H9 (cell line): ENCODE measurements around the gene CREB5. TPM values are rescaled to one million over a fixed set of nuclear protein-coding genes. Genes with fewer than 3 reads are reported as not detected.
A peak's percentile ranks its signal among the peaks of the same experiment; 100 is the strongest.

Experiments used
- DNase-seq: peaks from one replicate; pipeline ENCODE4 v3.0.0-alpha.2; 2017
- H2AFZ ChIP-seq: one replicate; pipeline ENCODE4 v1.6.1; 2013; ENCODE audit warnings: mild to moderate bottlenecking, low read length, control low read depth, moderate library complexity
- H2AK5ac ChIP-seq: 2 replicates; pipeline ENCODE4 v1.6.1; 2013; ENCODE audit warnings: low read length, control low read depth, mixed read lengths; ENCODE audit not compliant: insufficient read length
- H2BK120ac ChIP-seq: one replicate; pipeline ENCODE4 v1.6.1; 2013; ENCODE audit warnings: low read depth, mild to moderate bottlenecking, low read length, control low read depth, inconsistent platforms; ENCODE audit not compliant: poor library complexity, severe bottlenecking
- H2BK12ac ChIP-seq: 2 replicates; pipeline ENCODE4 v1.6.1; 2013; ENCODE audit warnings: low read length, control low read depth, mixed read lengths, low read depth; ENCODE audit not compliant: insufficient read length
- H2BK15ac ChIP-seq: 2 replicates; pipeline ENCODE4 v1.6.1; 2013; ENCODE audit warnings: low read depth, low read length, control low read depth
- H2BK20ac ChIP-seq: one replicate; pipeline ENCODE4 v1.6.1; 2013; ENCODE audit warnings: low read depth, mild to moderate bottlenecking, low read length, control low read depth, inconsistent platforms; ENCODE audit not compliant: poor library complexity, severe bottlenecking
- H2BK5ac ChIP-seq: 2 replicates; pipeline ENCODE4 v1.6.1; 2013; ENCODE audit warnings: low read length, control low read depth, mixed read lengths; ENCODE audit not compliant: insufficient read length
- H3K14ac ChIP-seq: 2 replicates; pipeline ENCODE4 v1.6.1; 2013; ENCODE audit warnings: low read length, control low read depth; ENCODE audit not compliant: insufficient read depth
- H3K18ac ChIP-seq: 2 replicates; pipeline ENCODE4 v1.6.1; 2013; ENCODE audit warnings: low read depth, mild to moderate bottlenecking, mixed read lengths, low read length, control low read depth; ENCODE audit not compliant: insufficient read length
- H3K23ac ChIP-seq: 2 replicates; pipeline ENCODE4 v1.6.1; 2013; ENCODE audit warnings: low read length, control low read depth, mixed read lengths, low read depth; ENCODE audit not compliant: insufficient read length
- H3K23me2 ChIP-seq: 2 replicates; pipeline ENCODE4 v1.6.1; 2013; ENCODE audit warnings: low read depth, mild to moderate bottlenecking, mixed read lengths, low read length, control low read depth; ENCODE audit not compliant: insufficient read length, poor library complexity, severe bottlenecking
- H3K27ac ChIP-seq: 2 replicates; pipeline ENCODE4 v1.5.1; 2013; ENCODE audit warnings: low read length, control low read depth, mixed read lengths, low read depth; ENCODE audit not compliant: insufficient read length
- H3K27me3 ChIP-seq: 2 replicates; pipeline ENCODE4 v1.6.1; 2013; ENCODE audit warnings: low read length, control low read depth, inconsistent platforms; ENCODE audit not compliant: insufficient read depth
- H3K4ac ChIP-seq: 2 replicates; pipeline ENCODE4 v1.6.1; 2013; ENCODE audit warnings: low read depth, mild to moderate bottlenecking, control low read depth, inconsistent platforms, low read length, moderate library complexity
- H3K4me1 ChIP-seq: 2 replicates; pipeline ENCODE4 v1.6.1; 2013; ENCODE audit warnings: low read length, control low read depth, inconsistent platforms; ENCODE audit not compliant: insufficient read depth
- H3K4me2 ChIP-seq: 2 replicates; pipeline ENCODE4 v1.6.1; 2013; ENCODE audit warnings: low read length, control low read depth, mixed read lengths; ENCODE audit not compliant: insufficient read length, insufficient read depth
- H3K56ac ChIP-seq: 2 replicates; pipeline ENCODE4 v1.6.1; 2013; ENCODE audit warnings: low read depth, mild to moderate bottlenecking, mixed read lengths, low read length, control low read depth; ENCODE audit not compliant: insufficient read length
- H3K79me1 ChIP-seq: 2 replicates; pipeline ENCODE4 v1.6.1; 2013; ENCODE audit warnings: low read depth, mild to moderate bottlenecking, moderate library complexity, low read length, control low read depth, inconsistent platforms; ENCODE audit not compliant: insufficient read depth, poor library complexity, severe bottlenecking
- H3K79me2 ChIP-seq: 2 replicates; pipeline ENCODE4 v1.6.1; 2013; ENCODE audit warnings: low read length, control low read depth, inconsistent platforms; ENCODE audit not compliant: insufficient read depth
- H3K9ac ChIP-seq: 2 replicates; pipeline ENCODE4 v1.6.1; 2013; ENCODE audit warnings: low read length, control low read depth, mixed read lengths; ENCODE audit not compliant: insufficient read length; ENCODE audit errors: extremely low read depth
- H3K9me3 ChIP-seq: one replicate; pipeline ENCODE4 v1.6.1; 2013; ENCODE audit warnings: low read depth, low read length, inconsistent platforms; ENCODE audit not compliant: control insufficient read depth
- H3T11ph ChIP-seq: one replicate; pipeline ENCODE4 v1.6.1; 2013; ENCODE audit warnings: mild to moderate bottlenecking, low read length, control low read depth, inconsistent platforms
- H4K20me1 ChIP-seq: one replicate; pipeline ENCODE4 v1.6.1; 2013; ENCODE audit not compliant: control insufficient read depth, insufficient read length, insufficient read depth
- H4K5ac ChIP-seq: 2 replicates; pipeline ENCODE4 v1.6.1; 2013; ENCODE audit warnings: low read depth, mild to moderate bottlenecking, mixed read lengths, low read length, control low read depth; ENCODE audit not compliant: insufficient read length
- H4K8ac ChIP-seq: replicated peaks from 2 replicates; pipeline ENCODE4 v1.6.1; 2013; ENCODE audit warnings: low read length, control low read depth, mixed read lengths, low read depth; ENCODE audit not compliant: insufficient read length
- H4K91ac ChIP-seq: 2 replicates; pipeline ENCODE4 v1.6.1; 2013; ENCODE audit warnings: low read depth, mild to moderate bottlenecking, moderate library complexity, mixed read lengths, low read length, control low read depth; ENCODE audit not compliant: insufficient read length
- H3K27ac Mint-ChIP-seq, 3 experiments: 2 replicates in 2 of 3; 3 replicates in 1 of 3; pipeline ENCODE4 v1.8.0; 2020 to 2021; ENCODE audit warnings: mixed read lengths in 3 of 3, mild to moderate bottlenecking in 1 of 3, moderate library complexity in 1 of 3
- H3K27me3 Mint-ChIP-seq: 2 replicates; pipeline ENCODE4 v1.8.0; 2021; ENCODE audit warnings: low read depth, mild to moderate bottlenecking, moderate library complexity, mixed read lengths
- H3K36me3 Mint-ChIP-seq, 3 experiments: 2 replicates in 2 of 3; 3 replicates in 1 of 3; pipeline ENCODE4 v1.8.0; 2020 to 2021; ENCODE audit warnings: low read depth in 3 of 3, mixed read lengths in 3 of 3; ENCODE audit not compliant: insufficient read depth in 1 of 3
- H3K4me1 Mint-ChIP-seq, 2 experiments: 2 replicates each; pipeline ENCODE4 v1.8.0; 2020; ENCODE audit warnings: mixed read lengths in 2 of 2
- H3K4me3 Mint-ChIP-seq, 2 experiments: 2 replicates in 1 of 2; 3 replicates in 1 of 2; pipeline ENCODE4 v1.8.0; 2020 to 2021; ENCODE audit warnings: mild to moderate bottlenecking in 2 of 2, mixed read lengths in 2 of 2, moderate library complexity in 1 of 2
- H3K9me3 Mint-ChIP-seq, 2 experiments: 2 replicates in 1 of 2; 3 replicates in 1 of 2; pipeline ENCODE4 v1.8.0; 2020; ENCODE audit warnings: mild to moderate bottlenecking in 2 of 2, mixed read lengths in 2 of 2, moderate library complexity in 1 of 2
- CTCF ChIP-seq: fragments of 200-600 bp; sonication (generic); conservative IDR thresholded peaks from 3 replicates; pipeline ENCODE4 v1.8.0; 2021; ENCODE audit warnings: antibody characterized with exemption, mild to moderate bottlenecking
- WGBS: extraction: QIAGEN DNeasy Blood & Tissue Kit; methylation state at CpG from one replicate; pipeline ENCODE4 v1.1.7; 2013; ENCODE audit warnings: missing lambda C conversion rate, low lambda C conversion rate, mixed read lengths; ENCODE audit not compliant: insufficient read length; ENCODE audit errors: extremely low coverage; 5-methylcytosine and 5-hydroxymethylcytosine counted together
- total RNA-seq: library from RNA; stranded (reverse); gene quantifications from 2 replicates; pipeline ENCODE4 v1.2.1, GENCODE V29; 2021

CREB5 gene
- total RNA-seq, 1 experiment from 2014 or later = 4.0 TPM

GRCh38 chr7:28483908-28484605, 71.7 kb downstream of the CREB5 start:
- Histone ChIP-seq H3K18ac (no peak overlapping the region), H3K9ac (no peak overlapping the region), H4K91ac (no peak overlapping the region), H3K27me3 (no peaks in the 10 kb centered on the region), H3K79me1 (no peaks in the 10 kb centered on the region), H3K23ac (no peak overlapping the region), H3K4me2 (no peak overlapping the region), H2BK20ac (no peak overlapping the region), H3K9me3 (no peaks in the 10 kb centered on the region), H2AK5ac (no peak overlapping the region), H3K27ac (no peak overlapping the region), H4K20me1 (no peaks in the 10 kb centered on the region), H2BK12ac (no peak overlapping the region), H3K56ac (no peak overlapping the region), H3K14ac (no peak overlapping the region), H2BK5ac (no peak overlapping the region), H3T11ph (no peak overlapping the region), H3K4me1 (peaks cover 27% of the 10 kb centered on the region; the same call in 1 of the 2 replicates), H2BK120ac (no peak overlapping the region), H4K5ac (no peak overlapping the region), H3K23me2 (no peaks in the 10 kb centered on the region), H3K4ac (no peak overlapping the region), H2BK15ac (no peak overlapping the region), H3K79me2 (no peaks in the 10 kb centered on the region), H2AFZ (no peak overlapping the region), H4K8ac (no peak overlapping the region)
- Mint-ChIP-seq H3K27me3 (no peaks in the 10 kb centered on the region), H3K4me3 (no peak overlapping the region), H3K9me3 (peaks cover 0 to 2% of the 10 kb centered on the region in 2 experiments; a peak in 1 of 5 replicates), H3K36me3 (0 out of 7 replicates have a peak, but pooled peaks cover 0 to 1% (median 0%) of the 10 kb centered on the region in 3 experiments), H3K4me1 (peaks cover 64 to 72% of the 10 kb centered on the region in 2 experiments), H3K27ac (peak overlapping the region in 1 of 3 experiments; percentile 60; a peak in 1 of 7 replicates)
- no peak for DNase-seq
- TF ChIP-seq CTCF = no peak
- no CpG with 5 or more reads among the region's 2 CpGs for WGBS
